Transverse colon (tissue), 4 donors: ENCODE measurements around the gene MECR. TPM values are rescaled to one million over a fixed set of nuclear protein-coding genes. Genes with fewer than 3 reads are reported as not detected.

Experiments
- DNase-seq: peaks from one replicate; pipeline ENCODE4 v3.0.0-alpha.2; 2019
- H3K27ac ChIP-seq, 4 donors: fragments of 200-600 bp; sonication (generic); 2 replicates each; pipeline ENCODE4 v1.5.1; 2016 to 2018; ENCODE audit warnings: inconsistent platforms in 4 of 4
- H3K27me3 ChIP-seq: fragments of 200-600 bp; sonication (generic); 2 replicates; pipeline ENCODE4 v1.5.1; 2017; ENCODE audit warnings: inconsistent platforms
- H3K36me3 ChIP-seq, 4 donors: fragments of 200-600 bp; sonication (generic); 2 replicates each; pipeline ENCODE4 v1.5.1; 2017 to 2019; ENCODE audit warnings: inconsistent platforms in 4 of 4
- H3K4me1 ChIP-seq, 4 donors: fragments of 200-600 bp; sonication (generic); 2 replicates each; pipeline ENCODE4 v1.5.1; 2017 to 2020; ENCODE audit warnings: inconsistent platforms in 4 of 4
- H3K4me3 ChIP-seq, 4 donors: fragments of 200-600 bp; sonication (generic); 1 replicate in 1 of 4; 2 replicates in 3 of 4; pipeline versions ENCODE4 v1.5.1 to v1.6.1; 2017 to 2019; ENCODE audit warnings: inconsistent platforms in 4 of 4
- H3K9me3 ChIP-seq, 2 donors: fragments of 200-600 bp; sonication (generic); 2 replicates each; pipeline ENCODE4 v1.5.1; 2017 to 2019; ENCODE audit warnings: inconsistent platforms in 2 of 2
- CTCF ChIP-seq, 5 experiments: fragments of 200-600 bp in 3 of 5; fragments of 450-650 bp in 2 of 5; sonication (generic) in 3 of 5; IDR thresholded peaks; 1 replicate in 2 of 5; 2 replicates in 3 of 5; pipeline ENCODE4 v1.5.1; 2016 to 2017; ENCODE audit warnings: antibody characterized with exemption in 5 of 5, inconsistent platforms in 3 of 5, mild to moderate bottlenecking in 2 of 5, moderate library complexity in 1 of 5
- EP300 ChIP-seq: sonication (generic); formaldehyde crosslinking; IDR thresholded peaks from one replicate; pipeline ENCODE4 v1.6.1; 2017; ENCODE audit warnings: antibody characterized with exemption, low read depth
- POLR2A ChIP-seq: fragments of 450-650 bp; IDR thresholded peaks from one replicate; pipeline ENCODE4 v1.6.1; 2016; ENCODE audit warnings: antibody characterized with exemption, mild to moderate bottlenecking, moderate library complexity
- POLR2AphosphoS5 ChIP-seq, 3 donors: sonication (generic); formaldehyde crosslinking; IDR thresholded peaks; one replicate each; pipeline ENCODE4 v1.6.1; 2016; ENCODE audit warnings: antibody characterized with exemption in 3 of 3
- WGBS, 2 donors: methylation state at CpG; one replicate each; pipeline ENCODE4 v1.1.5; 2018; ENCODE audit warnings: low coverage in 1 of 2; 5-methylcytosine and 5-hydroxymethylcytosine counted together
- in situ Hi-C, 4 donors: fragments of 200-750 bp; cut with MboI; loops; one replicate each; pipeline versions ENCODE4 v1.15.0 to v1.15.1; 2017; ENCODE audit warnings: low sequenced_read_pairs in 3 of 4, low pct_ligation_motif_present in 1 of 4, low pct_unique_long_range_greater_than_20kb in 1 of 4
- intact Hi-C: fragments of 100-400 bp; cut with DNase I; formaldehyde crosslinking; loops from one replicate; pipeline ENCODE4 v1.15.1; 2023; ENCODE audit warnings: low total_unique reads
- total RNA-seq, 4 donors: library from RNA; depleted of rRNA; stranded (reverse); fragments of >200 nt; gene quantifications; one replicate each; pipeline ENCODE4 v1.1.0, GENCODE V29; 2016

Gene MECR
- total RNA-seq, 4 donors from 2014 or later: 5.2 to 16.0 (median 12.2) TPM; not detected in 1

GRCh38 chr1:29254346-29254745, 23.6 kb upstream of the MECR start:
- intact Hi-C loops: no loop called here
- peaks cover 3 to 6% (median 4%) of the 10 kb centered on the region in 4 donors for H3K4me1 ChIP-seq
- no peak overlapping the region for H3K4me3 ChIP-seq
- no peaks in the 10 kb centered on the region for H3K9me3 ChIP-seq
- no peaks in the 10 kb centered on the region for H3K36me3 ChIP-seq
- no peak overlapping the region for H3K27ac ChIP-seq
- peaks cover 22% of the 10 kb centered on the region for H3K27me3 ChIP-seq
- 83% methylated on average over 7 of the region's 7 CpGs; no CpG with 5 or more reads in 1 of the 2 donors for WGBS, 2 donors
- TF ChIP-seq CTCF (IDR thresholded peaks at IDR 0.05) (no peak), POLR2AphosphoS5 (IDR thresholded peaks at IDR 0.05) (no peak), EP300 (no peak), POLR2A (no peak)
- no peak for DNase-seq
- in situ Hi-C loops: loop anchor here in 2 of 4 donors (25.0 kb wide), 2 partner anchors 533 to 833 kb away; no protein-coding TSS in a partner anchor

- 82 to 87% methylated on average over 2 to 3 of the region's 3 CpGs for WGBS, 2 donors
- no peak for DNase-seq
- H3K4me3 ChIP-seq: no peak overlapping the region
- peaks cover 11% of the 10 kb centered on the region for H3K27me3 ChIP-seq
- H3K4me1 ChIP-seq: no peaks in the 10 kb centered on the region
- no peaks in the 10 kb centered on the region for H3K9me3 ChIP-seq
- intact Hi-C loops: no loop called here
- H3K36me3 ChIP-seq: no peaks in the 10 kb centered on the region
- H3K27ac ChIP-seq: no peak overlapping the region
- in situ Hi-C loops: loop anchor here in 2 of 4 donors (25.0 kb wide), 2 partner anchors 534 to 834 kb away; no protein-coding TSS in a partner anchor
- no peak for TF ChIP-seq POLR2AphosphoS5 (IDR thresholded peaks at IDR 0.05)
- no peak for TF ChIP-seq EP300
- TF ChIP-seq POLR2A: no peak
- TF ChIP-seq CTCF (IDR thresholded peaks at IDR 0.05): no peak
These were observed 22.4 kb upstream of the MECR start for GRCh38 chr1:29253180-29253579.

GRCh38 chr1:29251164-29252124, 20.7 kb upstream of the MECR start:
- Histone ChIP-seq H3K36me3 (no peaks in the 10 kb centered on the region), H3K4me1 (no peaks in the 10 kb centered on the region), H3K27me3 (no peaks in the 10 kb centered on the region), H3K9me3 (no peaks in the 10 kb centered on the region), H3K27ac (no peak overlapping the region), H3K4me3 (no peak overlapping the region)
- WGBS, 2 donors: 88 to 94% methylated on average over 3 to 8 of the region's 8 CpGs
- intact Hi-C loops (no loop called here), in situ Hi-C loops (loop anchor here in 2 of 4 donors (25.0 kb wide), 2 partner anchors 536 to 836 kb away; no protein-coding TSS in a partner anchor)
- no peak for DNase-seq
- TF ChIP-seq CTCF (IDR thresholded peaks at IDR 0.05) (no peak), POLR2A (no peak), POLR2AphosphoS5 (IDR thresholded peaks at IDR 0.05) (no peak), EP300 (no peak)

- no peak for DNase-seq
- Histone ChIP-seq H3K36me3 (no peaks in the 10 kb centered on the region), H3K27me3 (no peaks in the 10 kb centered on the region), H3K4me3 (no peak overlapping the region), H3K4me1 (no peaks in the 10 kb centered on the region), H3K27ac (no peak overlapping the region), H3K9me3 (no peaks in the 10 kb centered on the region)
- TF ChIP-seq POLR2AphosphoS5 (IDR thresholded peaks at IDR 0.05) (no peak), EP300 (no peak), CTCF (IDR thresholded peaks at IDR 0.05) (no peak), POLR2A (no peak)
- 95 to 100% methylated on average over 1 to 2 of the region's 2 CpGs for WGBS, 2 donors
- in situ Hi-C loops (loop anchor here (10.0 to 25.0 kb wide), 6 partner anchors 537 to 1462 kb away; partner anchors contain the start of gene MATN1 (in 1 of the 4)), intact Hi-C loops (no loop called here)
These were observed 19.3 kb upstream of the MECR start for GRCh38 chr1:29249951-29250581.
